ENCODE results near the gene ASCC3. TPM values are rescaled to one million over a fixed set of nuclear protein-coding genes. Genes with fewer than 3 reads are reported as not detected.

Gene ASCC3
- total RNA-seq, 1 donor from 2014 or later: 12.7 TPM

DNA sequence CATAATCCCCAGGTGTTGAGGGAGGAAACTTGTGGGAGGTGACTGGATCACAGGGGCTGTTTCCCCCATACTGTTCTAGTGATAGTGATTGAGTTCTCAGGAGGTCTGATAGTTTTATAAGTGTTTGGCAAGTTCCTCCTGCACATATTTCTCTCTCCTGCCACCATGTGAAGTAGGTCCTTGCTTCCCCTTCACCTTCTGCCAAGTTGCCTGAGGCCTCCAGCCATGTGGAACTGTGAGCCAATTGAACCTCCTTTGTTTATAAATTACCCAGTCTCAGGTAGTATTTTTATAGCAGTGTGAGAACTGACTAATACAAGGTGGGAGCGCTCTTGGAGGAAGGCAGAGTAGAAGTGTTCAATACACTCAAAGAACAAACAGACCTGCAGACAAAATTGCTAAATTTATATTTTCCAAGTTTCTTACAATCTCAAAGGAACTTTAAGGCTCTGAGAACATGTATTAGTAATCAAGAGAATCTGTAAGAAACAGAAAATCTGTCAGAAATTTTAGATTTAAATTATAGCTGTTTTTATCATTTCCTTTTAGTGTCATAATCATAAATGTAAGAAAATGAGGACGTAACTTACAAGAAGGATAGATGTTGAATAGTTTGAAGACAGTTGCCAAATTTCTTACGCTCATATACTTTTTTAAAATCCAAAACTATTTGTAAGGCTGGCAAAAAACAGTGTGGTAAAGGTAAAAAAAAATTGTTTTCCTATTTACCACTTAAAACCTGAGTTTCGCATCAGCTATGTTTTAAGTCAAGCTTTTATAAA, 77.7 kb downstream of the ASCC3 start:
- Histone ChIP-seq H3K36me3 (peaks cover 3 to 4% of the 10 kb centered on the region in 2 donors), H3K4me3 (no peak overlapping the region), H3K4me1 (no peaks in the 10 kb centered on the region), H3K9me3 (no peaks in the 10 kb centered on the region), H3K27ac (no peak overlapping the region), H3K27me3 (no peaks in the 10 kb centered on the region)
- DNase-seq (ENCODE audit: low spot score in 2 of 2): no peak
- no peak for TF ChIP-seq CTCF (IDR thresholded peaks at IDR 0.05)
- intact Hi-C loops (cut with DNase I): no loop called here

- intact Hi-C loops (cut with DNase I): no loop called here
- no peaks in the 10 kb centered on the region for H3K4me1 ChIP-seq
These were observed 80.1 kb downstream of the ASCC3 start for GRCh38 chr6:100801036-100801435.

GRCh38 chr6:100796049-100796823, 84.9 kb downstream of the ASCC3 start:
- peaks cover 4 to 8% of the 10 kb centered on the region in 2 donors for H3K36me3 ChIP-seq
- no peaks in the 10 kb centered on the region for H3K27me3 ChIP-seq
- intact Hi-C loops (cut with DNase I): no loop called here
- DNase-seq (ENCODE audit: low spot score in 2 of 2): no peak
- H3K4me1 ChIP-seq: no peaks in the 10 kb centered on the region
- no peak for TF ChIP-seq CTCF (IDR thresholded peaks at IDR 0.05)
- H3K4me3 ChIP-seq: no peak overlapping the region
- H3K9me3 ChIP-seq: no peaks in the 10 kb centered on the region
- H3K27ac ChIP-seq: no peak overlapping the region

More at GRCh38 chr6:100801036-100801435, 80.1 kb downstream of the ASCC3 start:
- H3K4me3 ChIP-seq: no peak overlapping the region
- H3K36me3 ChIP-seq: peaks cover 4 to 8% of the 10 kb centered on the region in 2 donors
- no peak for DNase-seq (ENCODE audit: low spot score in 2 of 2)
- TF ChIP-seq CTCF (IDR thresholded peaks at IDR 0.05): no peak
- no peaks in the 10 kb centered on the region for H3K9me3 ChIP-seq
- no peak overlapping the region for H3K27ac ChIP-seq
- no peaks in the 10 kb centered on the region for H3K27me3 ChIP-seq

DNA sequence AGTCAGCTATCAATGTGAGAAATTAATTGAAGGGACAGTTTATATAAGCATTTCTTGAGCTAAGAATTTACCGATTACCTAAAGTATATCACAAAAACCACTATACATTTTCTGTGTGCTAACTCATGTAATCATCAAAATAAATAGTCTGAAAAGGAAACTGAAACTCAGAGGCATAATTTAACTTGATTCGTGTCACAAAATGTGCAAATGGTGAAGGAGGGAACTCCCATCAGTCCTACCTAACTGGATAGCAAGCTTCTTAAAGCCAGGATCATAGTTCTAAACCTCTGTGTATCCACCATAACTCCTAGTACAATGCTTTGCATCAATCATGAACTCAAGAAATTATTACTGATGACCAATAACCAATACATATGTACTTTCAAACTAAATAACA, 91.0 kb downstream of the ASCC3 start:
- no peak overlapping the region for H3K4me3 ChIP-seq
- no peaks in the 10 kb centered on the region for H3K4me1 ChIP-seq
- no peaks in the 10 kb centered on the region for H3K36me3 ChIP-seq
- DNase-seq (ENCODE audit: low spot score in 2 of 2): no peak
- H3K27ac ChIP-seq: no peak overlapping the region
- no peaks in the 10 kb centered on the region for H3K9me3 ChIP-seq
- intact Hi-C loops (cut with DNase I): no loop called here
- no peak for TF ChIP-seq CTCF (IDR thresholded peaks at IDR 0.05)
- H3K27me3 ChIP-seq: no peaks in the 10 kb centered on the region

GRCh38 chr6:100785982-100786381, 95.1 kb downstream of the ASCC3 start:
- no peaks in the 10 kb centered on the region for H3K4me1 ChIP-seq
- no peak overlapping the region for H3K27ac ChIP-seq
- H3K4me3 ChIP-seq: no peak overlapping the region
- intact Hi-C loops (cut with DNase I): no loop called here
- TF ChIP-seq CTCF (IDR thresholded peaks at IDR 0.05): no peak
- H3K27me3 ChIP-seq: no peaks in the 10 kb centered on the region
- H3K36me3 ChIP-seq: no peaks in the 10 kb centered on the region
- DNase-seq (ENCODE audit: low spot score in 2 of 2): no peak
- no peaks in the 10 kb centered on the region for H3K9me3 ChIP-seq

Data from ascending aorta (tissue), 2 donors.